Activated naive CD4-positive, alpha-beta T cell treated with anti-CD3 and anti-CD28 coated beads for 36 hours (primary cell): ENCODE measurements around the gene EIF2S1. TPM values are rescaled to one million over a fixed set of nuclear protein-coding genes. Genes with fewer than 3 reads are reported as not detected.

Experiments used
- CTCF ChIA-PET: fragments of 350-600 bp; sonication (Branson Sonifier 250); formaldehyde crosslinking; loops from one replicate; lab custom pipeline; 2021; ENCODE audit warnings: antibody characterized with exemption; lab: Charles Lee
- DNase-seq: peaks from one replicate; pipeline ENCODE4 v3.0.0-alpha.2; 2020
- H3K27ac Mint-ChIP-seq: one replicate; pipeline ENCODE4 v1.8.0; 2021; ENCODE audit warnings: mild to moderate bottlenecking, mixed read lengths
- H3K27me3 Mint-ChIP-seq: one replicate; pipeline ENCODE4 v1.8.0; 2021; ENCODE audit warnings: low read depth, mixed read lengths
- H3K36me3 Mint-ChIP-seq: one replicate; pipeline ENCODE4 v1.8.0; 2021; ENCODE audit warnings: low read depth, mixed read lengths
- H3K4me1 Mint-ChIP-seq: one replicate; pipeline ENCODE4 v1.8.0; 2021; ENCODE audit warnings: low read depth, mixed read lengths
- H3K4me3 Mint-ChIP-seq: one replicate; pipeline ENCODE4 v1.8.0; 2021; ENCODE audit warnings: mild to moderate bottlenecking, moderate library complexity, mixed read lengths
- H3K9me3 Mint-ChIP-seq: one replicate; pipeline ENCODE4 v1.8.0; 2021; ENCODE audit warnings: mixed read lengths
- intact Hi-C: fragments of 100-400 bp; cut with micrococcal nuclease; formaldehyde crosslinking; loops from one replicate; pipeline ENCODE4 v1.15.1; 2023
- total RNA-seq, 2 experiments: library from RNA; stranded (reverse); gene quantifications; one replicate each; pipeline ENCODE4 v1.2.3, GENCODE V29; 2021

Gene EIF2S1
- total RNA-seq, 2 experiments from 2014 or later, result 186 to 196 TPM

DNA sequence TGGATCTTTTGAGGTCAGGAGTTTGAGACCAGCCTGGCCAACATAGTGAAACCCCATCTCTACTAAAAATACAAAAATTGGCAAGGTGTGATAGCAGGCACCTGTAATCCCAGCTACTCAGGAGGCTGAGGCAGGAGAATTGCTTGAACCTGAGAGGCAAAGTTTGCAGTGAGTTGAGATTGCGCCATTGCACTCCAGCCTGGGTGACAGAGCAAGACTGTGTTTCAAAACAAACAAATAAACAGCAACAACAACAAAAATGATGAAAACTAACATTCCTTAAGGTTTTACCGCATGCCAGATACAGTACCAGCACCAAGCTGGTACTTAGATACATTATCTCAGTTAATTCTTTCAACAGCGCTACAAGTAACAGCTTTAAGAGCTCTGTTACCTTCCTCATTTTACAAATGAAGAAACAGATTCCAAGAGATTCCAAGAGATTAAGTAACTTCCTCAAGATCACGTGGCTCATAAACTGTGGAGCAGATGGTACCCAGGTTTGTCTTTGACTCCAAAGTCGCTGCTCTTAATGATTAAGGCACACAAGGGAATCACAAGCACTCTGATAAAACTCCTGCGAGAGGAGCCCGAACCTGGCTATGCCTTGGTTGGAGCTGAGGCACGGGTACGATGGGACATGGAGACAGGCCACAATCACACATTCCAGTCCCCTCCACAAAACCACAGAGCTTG, 69.5 kb downstream of the EIF2S1 start:
- CTCF ChIA-PET, result interaction anchor here (0.9 to 11.9 kb wide), 6 partner anchors 9 to 275 kb away, joined by 3 to 191 read pairs (median 8); no protein-coding TSS in a partner anchor
- intact Hi-C loops, result no loop called here
- H3K27me3 Mint-ChIP-seq, result peaks cover 6% of the 10 kb centered on the region
- no peak overlapping the region for H3K27ac Mint-ChIP-seq
- no peak overlapping the region for H3K4me3 Mint-ChIP-seq
- H3K9me3 Mint-ChIP-seq, result no peaks in the 10 kb centered on the region
- no peaks in the 10 kb centered on the region for H3K36me3 Mint-ChIP-seq
- DNase-seq, result no peak
- no peaks in the 10 kb centered on the region for H3K4me1 Mint-ChIP-seq

DNA sequence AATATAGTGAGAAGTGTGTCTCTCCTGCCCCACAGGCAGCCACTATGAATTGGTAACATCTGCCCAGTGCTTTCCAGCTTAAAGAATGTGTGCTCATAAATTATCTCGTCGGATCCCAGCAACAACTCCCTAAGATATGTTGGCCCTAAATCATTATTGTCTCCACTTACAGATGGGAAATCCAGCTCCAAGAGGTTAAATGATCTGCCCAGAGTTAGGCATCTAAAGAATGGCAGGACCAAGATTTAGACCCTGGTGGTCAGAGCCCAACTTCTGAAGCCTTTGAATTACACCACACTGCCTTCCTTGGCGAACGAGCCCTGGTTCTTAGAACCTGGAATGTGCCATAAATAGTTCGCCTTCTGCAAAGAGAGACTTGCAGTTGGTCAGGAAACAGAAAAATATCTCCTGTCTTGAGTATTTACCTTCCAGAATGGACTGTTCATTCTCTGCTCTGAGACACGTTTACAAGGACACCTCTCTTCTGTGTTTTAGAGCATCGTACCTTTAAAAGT, 72.0 kb downstream of the EIF2S1 start:
- CTCF ChIA-PET, result interaction anchor here (11.9 kb wide), 1 partner anchor 139 kb away, joined by 191 read pairs; no protein-coding TSS in a partner anchor
- intact Hi-C loops, result no loop called here
- H3K4me1 Mint-ChIP-seq, result no peaks in the 10 kb centered on the region
- no peak for DNase-seq
- peaks cover 1% of the 10 kb centered on the region for H3K27me3 Mint-ChIP-seq
- no peaks in the 10 kb centered on the region for H3K36me3 Mint-ChIP-seq
- no peak overlapping the region for H3K4me3 Mint-ChIP-seq
- no peaks in the 10 kb centered on the region for H3K9me3 Mint-ChIP-seq
- no peak overlapping the region for H3K27ac Mint-ChIP-seq

- CTCF ChIA-PET, result interaction anchor here (0.8 to 1.6 kb wide), 4 partner anchors 8 to 230 kb away, joined by 3 to 6 read pairs (median 4); no protein-coding TSS in a partner anchor
- no peaks in the 10 kb centered on the region for H3K4me1 Mint-ChIP-seq
- intact Hi-C loops, result no loop called here
- H3K27ac Mint-ChIP-seq, result no peak overlapping the region
- H3K27me3 Mint-ChIP-seq, result peaks cover 4% of the 10 kb centered on the region
- DNase-seq, result no peak
- H3K4me3 Mint-ChIP-seq, result no peak overlapping the region
- no peaks in the 10 kb centered on the region for H3K36me3 Mint-ChIP-seq
- no peaks in the 10 kb centered on the region for H3K9me3 Mint-ChIP-seq
Measured at GRCh38 chr14:67435603-67436002, 75.5 kb downstream of the EIF2S1 start.

Other genes with a start within 250 kb of the EIF2S1 start
- not detected for gene GARIN2, start 170.9 kb upstream of the EIF2S1 start, total RNA-seq
- 1 to 10 TPM; 6.6 to 7.6 TPM for gene PALS1, start 118.9 kb upstream of the EIF2S1 start, total RNA-seq
- gene ATP6V1D, start 524 bp upstream of the EIF2S1 start, total RNA-seq, result 10 to 100 TPM; 16.5 to 19.9 TPM
- 1 to 10 TPM; 2.2 to 3.2 TPM for gene PLEK2, start 51.8 kb downstream of the EIF2S1 start, total RNA-seq
- under 1 TPM; 0.49 to 0.64 TPM for gene TMEM229B, start 128.4 kb downstream of the EIF2S1 start, total RNA-seq
- 1 to 10 TPM; 2.2 to 2.5 TPM for gene PLEKHH1, start 173.0 kb downstream of the EIF2S1 start, total RNA-seq
- gene PIGH, start 239.9 kb downstream of the EIF2S1 start, total RNA-seq, result 10 to 100 TPM; 11.9 to 12.4 TPM